HG02588 (cell line): Measurements from ENCODE around the gene CLCC1.

ENCODE experiments used
- ATAC-seq: cut with Tn5 transposase; IDR thresholded peaks from one replicate; pipeline ENCODE4 v1.9.1; 2021; ENCODE audit warnings: mild to moderate bottlenecking, moderate library complexity; ENCODE audit not compliant: unreplicated experiment

The CLCC1 gene

DNA sequence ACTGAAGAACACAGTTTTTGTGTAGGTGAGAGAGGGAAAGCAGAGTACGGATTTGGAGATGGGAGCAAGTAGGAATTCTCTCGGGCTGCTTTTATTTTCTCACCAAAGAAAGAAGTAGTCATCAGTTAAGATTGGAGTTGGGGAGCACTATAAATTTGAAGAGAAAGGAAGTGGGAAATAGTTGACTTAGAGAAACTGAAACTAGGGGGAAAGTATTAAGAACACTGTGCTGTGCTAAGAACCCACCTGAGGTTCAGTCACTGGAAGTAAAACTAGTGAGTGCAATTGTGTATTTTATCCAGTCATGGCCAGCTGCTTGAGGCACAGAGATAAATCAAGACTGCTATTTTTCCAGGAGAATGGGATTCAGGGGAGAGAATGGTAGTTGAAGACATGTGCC lies 37.4 kb downstream of the CLCC1 start:
- no peak for ATAC-seq

DNA sequence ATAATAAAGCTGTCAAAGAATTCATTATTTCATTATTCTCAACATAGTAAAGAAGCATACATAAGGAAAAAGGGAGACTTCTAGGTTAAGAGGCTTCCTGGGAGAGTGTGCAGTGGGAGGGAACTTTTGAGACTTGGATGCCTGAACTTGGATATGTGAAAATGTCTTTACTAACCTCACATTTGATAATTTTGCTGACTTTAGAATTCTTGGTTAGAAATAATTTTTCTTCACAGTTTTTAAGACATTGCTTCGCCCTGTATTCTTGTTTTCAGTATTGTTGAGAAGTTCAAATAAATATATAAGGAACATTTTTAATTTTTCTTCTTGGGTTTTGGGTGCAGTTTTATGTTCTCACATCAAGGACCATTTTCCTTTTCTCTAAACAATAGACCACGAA lies 46.5 kb downstream of the CLCC1 start:
- no peak for ATAC-seq
